HCT116 (cell line): ENCODE results near the gene SERPINA3. TPM values are rescaled to one million over a fixed set of nuclear protein-coding genes. Genes with fewer than 3 reads are reported as not detected.

ENCODE experiments used
- ATF3 ChIP-seq: IDR thresholded peaks from 2 replicates; pipeline ENCODE4 v1.6.1; 2012
- CTCF ChIP-seq, 3 experiments: fragments of 200-600 bp in 1 of 3; sonication (generic) in 1 of 3; IDR thresholded peaks in 2 of 3; conservative IDR thresholded peaks in 1 of 3; 2 replicates each; pipeline ENCODE4 v1.5.1; 2012 to 2017; ENCODE audit warnings: low read depth in 2 of 3, low read length in 2 of 3, antibody characterized with exemption in 1 of 3, borderline replicate concordance in 1 of 3, control low read depth in 1 of 3, mild to moderate bottlenecking in 1 of 3, mixed read lengths in 1 of 3, mixed run types in 1 of 3, moderate library complexity in 1 of 3; ENCODE audit not compliant: insufficient read depth in 1 of 3
- EZH2 ChIP-seq: fragments of 200-600 bp; sonication (generic); IDR thresholded peaks from 2 replicates; pipeline ENCODE4 v1.6.1; 2017; ENCODE audit warnings: antibody characterized with exemption, mixed run types
- FOSL1 ChIP-seq: IDR thresholded peaks from 2 replicates; pipeline ENCODE4 v1.6.1; 2012; ENCODE audit warnings: low read depth
- REST ChIP-seq: IDR thresholded peaks from 2 replicates; pipeline ENCODE4 v1.6.1; 2012; ENCODE audit warnings: low read depth
- SP1 ChIP-seq: IDR thresholded peaks from 2 replicates; pipeline ENCODE4 v1.6.1; 2012; ENCODE audit warnings: low read depth
- SRF ChIP-seq: IDR thresholded peaks from 2 replicates; pipeline ENCODE4 v1.6.1; 2012; ENCODE audit warnings: low read depth
- TCF7L2 ChIP-seq: IDR thresholded peaks from 2 replicates; pipeline ENCODE4 v1.7.0; 2011; ENCODE audit warnings: borderline replicate concordance, inconsistent platforms; ENCODE audit not compliant: insufficient read depth, insufficient read length; ENCODE audit errors: extremely low read depth
- ZBTB33 ChIP-seq: IDR thresholded peaks from 2 replicates; pipeline ENCODE4 v1.6.1; 2011; ENCODE audit warnings: mild to moderate bottlenecking, low read length, moderate library complexity; ENCODE audit not compliant: insufficient replicate concordance; ENCODE audit errors: extremely low read depth
- ZFX ChIP-seq: fragments of 450-650 bp; IDR thresholded peaks from 2 replicates; pipeline ENCODE4 v1.6.1; 2017
- total RNA-seq: library from RNA; stranded (reverse); gene quantifications from one replicate; pipeline ENCODE4 v1.2.1, GENCODE V29; 2021; ENCODE audit not compliant: unreplicated experiment

Gene SERPINA3
- total RNA-seq, 1 experiment from 2014 or later: 4.3 TPM

- no peak for TF ChIP-seq REST
- peak; percentile 56 for TF ChIP-seq SP1
- TF ChIP-seq ZFX: no peak
- TF ChIP-seq TCF7L2: no peak
- no peak for TF ChIP-seq CTCF (IDR thresholded peaks at IDR 0.05 in 2 of 3, conservative IDR thresholded peaks at IDR 0.05 in 1 of 3; ENCODE audit: borderline replicate concordance in 1 of 3, insufficient read depth in 1 of 3, low read depth in 2 of 3, low read length in 2 of 3)
- TF ChIP-seq EZH2: no peak
- no peak for TF ChIP-seq ZBTB33
- TF ChIP-seq ATF3: no peak
- TF ChIP-seq FOSL1: peak; percentile 37; the same call in 1 of the 2 replicates
- TF ChIP-seq SRF: peak; percentile 38; the same call in 1 of the 2 replicates
- TF ChIP-seq, all 23 proteins: peak for 6
These were observed 34.3 kb downstream of the SERPINA3 start (continued) for GRCh38 chr14:94646481-94646880.
